Mesendoderm (in vitro differentiated cells): ENCODE results near the gene KRTAP5-10.

Experiments
- DNase-seq: peaks from one replicate; pipeline ENCODE4 v3.0.0; 2013
- H2AK5ac ChIP-seq: 2 replicates; pipeline ENCODE4 v1.6.1; 2013; ENCODE audit warnings: low read length, inconsistent platforms
- H2BK120ac ChIP-seq: 2 replicates; pipeline ENCODE4 v1.6.1; 2013; ENCODE audit warnings: low read depth, mild to moderate bottlenecking, low read length, moderate library complexity, mixed read lengths
- H2BK15ac ChIP-seq: replicated peaks from 2 replicates; pipeline ENCODE4 v1.6.1; 2013; ENCODE audit warnings: low read depth, mild to moderate bottlenecking, moderate library complexity
- H2BK5ac ChIP-seq: 2 replicates; pipeline ENCODE4 v1.6.1; 2013; ENCODE audit warnings: low read length, inconsistent platforms
- H3K18ac ChIP-seq: 2 replicates; pipeline ENCODE4 v1.6.1; 2013; ENCODE audit warnings: mild to moderate bottlenecking, low read length, mixed read lengths
- H3K23ac ChIP-seq: one replicate; pipeline ENCODE4 v1.6.1; 2013; ENCODE audit warnings: low read length
- H3K27ac ChIP-seq: 2 replicates; pipeline ENCODE4 v1.5.1; 2013; ENCODE audit warnings: low read depth, mild to moderate bottlenecking, inconsistent platforms, low read length, moderate library complexity
- H3K27me3 ChIP-seq: 2 replicates; pipeline ENCODE4 v1.6.1; 2013; ENCODE audit warnings: low read length, control low read depth, mild to moderate bottlenecking, inconsistent platforms; ENCODE audit not compliant: insufficient read depth, poor library complexity
- H3K36me3 ChIP-seq: 2 replicates; pipeline ENCODE4 v1.6.1; 2013; ENCODE audit warnings: low read length, inconsistent platforms; ENCODE audit not compliant: control insufficient read depth, insufficient read depth
- H3K4ac ChIP-seq: one replicate; pipeline ENCODE4 v1.6.1; 2013; ENCODE audit warnings: low read depth, mild to moderate bottlenecking, low read length, moderate library complexity
- H3K4me1 ChIP-seq: 2 replicates; pipeline ENCODE4 v1.6.1; 2013; ENCODE audit warnings: low read depth, low read length, inconsistent platforms; ENCODE audit not compliant: control insufficient read depth
- H3K4me2 ChIP-seq: 2 replicates; pipeline ENCODE4 v1.6.1; 2013; ENCODE audit warnings: low read length
- H3K4me3 ChIP-seq: 2 replicates; pipeline ENCODE4 v1.5.1; 2013; ENCODE audit warnings: mild to moderate bottlenecking, low read length
- H3K56ac ChIP-seq: one replicate; pipeline ENCODE4 v1.6.1; 2013; ENCODE audit warnings: low read length
- H3K79me1 ChIP-seq: 2 replicates; pipeline ENCODE4 v1.6.1; 2013; ENCODE audit warnings: low read length, inconsistent platforms
- H3K79me2 ChIP-seq: 2 replicates; pipeline ENCODE4 v1.6.1; 2013; ENCODE audit warnings: mild to moderate bottlenecking, low read length; ENCODE audit not compliant: control insufficient read depth, insufficient read depth
- H3K9ac ChIP-seq: 2 replicates; pipeline ENCODE4 v1.6.1; 2013; ENCODE audit warnings: low read length, inconsistent platforms
- H4K5ac ChIP-seq: one replicate; pipeline ENCODE4 v1.6.1; 2013; ENCODE audit warnings: low read length
- H4K8ac ChIP-seq: one replicate; pipeline ENCODE4 v1.6.1; 2013; ENCODE audit warnings: low read depth, mild to moderate bottlenecking, control low read depth, low read length, moderate library complexity
- WGBS: extraction: QIAGEN DNeasy Blood & Tissue Kit; methylation state at CpG from one replicate; pipeline ENCODE4 v1.1.7; 2013; ENCODE audit warnings: low lambda C conversion rate, missing lambda C conversion rate; ENCODE audit not compliant: insufficient coverage; ENCODE audit errors: extremely low coverage; 5-methylcytosine and 5-hydroxymethylcytosine counted together

KRTAP5-10 gene

GRCh38 chr11:71545405-71545966 is 19.9 kb upstream of the KRTAP5-10 start:
- Histone ChIP-seq H3K56ac (no peak overlapping the region), H2BK120ac (no peak overlapping the region), H3K27me3 (no peaks in the 10 kb centered on the region), H3K4ac (no peak overlapping the region), H2BK5ac (no peak overlapping the region), H3K23ac (no peak overlapping the region), H3K4me3 (no peak overlapping the region), H2BK15ac (no peak overlapping the region), H2AK5ac (no peak overlapping the region), H3K9ac (no peak overlapping the region), H4K8ac (no peak overlapping the region), H3K79me1 (no peaks in the 10 kb centered on the region), H3K27ac (no peak overlapping the region), H3K79me2 (no peaks in the 10 kb centered on the region), H3K36me3 (no peaks in the 10 kb centered on the region), H3K4me2 (no peak overlapping the region), H3K4me1 (peaks cover 1% of the 10 kb centered on the region), H3K18ac (no peak overlapping the region), H4K5ac (no peak overlapping the region)
- DNase-seq, result no peak
- WGBS, result no CpG with 5 or more reads among the region's 12 CpGs

DNA sequence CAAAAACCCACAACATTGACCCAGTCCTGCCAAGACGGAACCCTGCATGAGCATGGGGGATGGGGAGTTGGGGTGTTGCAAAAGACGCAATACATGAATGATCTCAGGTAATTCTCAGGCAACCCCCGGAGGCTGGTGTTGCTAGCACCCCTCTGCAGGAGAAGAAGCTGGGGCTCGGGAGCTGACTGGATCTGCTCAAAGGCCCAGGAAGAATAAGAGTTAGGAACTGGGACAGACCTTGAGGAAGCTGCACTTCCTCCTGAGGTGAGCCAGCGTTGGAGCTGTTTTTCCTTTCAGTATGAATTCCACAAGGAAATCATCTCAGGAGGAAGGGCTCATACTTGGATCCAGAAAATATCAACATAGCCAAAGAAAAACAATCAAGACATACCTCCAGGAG is 17.2 kb upstream of the KRTAP5-10 start, which contains the start of gene KRTAP5-9:
Gene KRTAP5-9 (plus strand): TSS at position 301 of the 400 bp plus-strand sequence. CDS start 238 bp downstream, outside the sequence.
- Histone ChIP-seq H2BK5ac (no peak within 1 kb of the TSS), H3K56ac (no peak within 1 kb of the TSS), H3K27me3 (no peaks in the 10 kb centered on the region), H3K4me2 (no peak within 1 kb of the TSS), H3K4ac (no peak within 1 kb of the TSS), H3K4me1 (peaks cover 1% of the 10 kb centered on the region), H3K79me2 (no peaks in the 10 kb centered on the region), H4K8ac (no peak within 1 kb of the TSS), H2BK120ac (no peak within 1 kb of the TSS), H2BK15ac (no peak within 1 kb of the TSS), H4K5ac (no peak within 1 kb of the TSS), H3K18ac (no peak within 1 kb of the TSS), H3K23ac (no peak within 1 kb of the TSS), H3K79me1 (no peaks in the 10 kb centered on the region), H3K9ac (no peak within 1 kb of the TSS), H3K27ac (no peak within 1 kb of the TSS), H3K36me3 (no peaks in the 10 kb centered on the region), H3K4me3 (no peak within 1 kb of the TSS), H2AK5ac (no peak within 1 kb of the TSS)
- WGBS, result no CpG with 5 or more reads among the region's 5 CpGs
- DNase-seq, result no peak

GRCh38 chr11:71548716-71549151 is 16.6 kb upstream of the KRTAP5-10 start:
- H3K4me2 ChIP-seq, result no peak overlapping the region
- H3K36me3 ChIP-seq, result no peaks in the 10 kb centered on the region
- no peak overlapping the region for H4K5ac ChIP-seq
- no peak overlapping the region for H3K56ac ChIP-seq
- DNase-seq, result no peak
- no peak overlapping the region for H2AK5ac ChIP-seq
- peaks cover 1% of the 10 kb centered on the region for H3K4me1 ChIP-seq
- H3K27me3 ChIP-seq, result no peaks in the 10 kb centered on the region
- H3K79me2 ChIP-seq, result no peaks in the 10 kb centered on the region
- H3K23ac ChIP-seq, result no peak overlapping the region
- H2BK5ac ChIP-seq, result no peak overlapping the region
- H2BK120ac ChIP-seq, result no peak overlapping the region
- H4K8ac ChIP-seq, result no peak overlapping the region
- no peak overlapping the region for H3K4me3 ChIP-seq
- WGBS, result no CpG with 5 or more reads among the region's 5 CpGs
- no peak overlapping the region for H3K18ac ChIP-seq
- no peak overlapping the region for H3K4ac ChIP-seq
- H3K79me1 ChIP-seq, result no peaks in the 10 kb centered on the region
- no peak overlapping the region for H3K27ac ChIP-seq
- no peak overlapping the region for H3K9ac ChIP-seq
- no peak overlapping the region for H2BK15ac ChIP-seq

GRCh38 chr11:71551711-71552110 is 13.7 kb upstream of the KRTAP5-10 start:
- no peaks in the 10 kb centered on the region for H3K79me1 ChIP-seq
- no peak overlapping the region for H3K4ac ChIP-seq
- no peak overlapping the region for H3K9ac ChIP-seq
- no peak overlapping the region for H3K4me3 ChIP-seq
- H3K4me1 ChIP-seq, result no peaks in the 10 kb centered on the region
- no peaks in the 10 kb centered on the region for H3K27me3 ChIP-seq
- no peak overlapping the region for H3K23ac ChIP-seq
- H4K8ac ChIP-seq, result no peak overlapping the region
- no peak overlapping the region for H2BK5ac ChIP-seq
- H3K36me3 ChIP-seq, result no peaks in the 10 kb centered on the region
- no peak overlapping the region for H3K27ac ChIP-seq
- H3K79me2 ChIP-seq, result no peaks in the 10 kb centered on the region
- no peak for DNase-seq
- H3K4me2 ChIP-seq, result no peak overlapping the region
- no peak overlapping the region for H4K5ac ChIP-seq
- no peak overlapping the region for H2BK120ac ChIP-seq
- WGBS, result no CpG with 5 or more reads among the region's 1 CpG
- H3K56ac ChIP-seq, result no peak overlapping the region
- no peak overlapping the region for H3K18ac ChIP-seq
- H2AK5ac ChIP-seq, result no peak overlapping the region
- no peak overlapping the region for H2BK15ac ChIP-seq

DNA sequence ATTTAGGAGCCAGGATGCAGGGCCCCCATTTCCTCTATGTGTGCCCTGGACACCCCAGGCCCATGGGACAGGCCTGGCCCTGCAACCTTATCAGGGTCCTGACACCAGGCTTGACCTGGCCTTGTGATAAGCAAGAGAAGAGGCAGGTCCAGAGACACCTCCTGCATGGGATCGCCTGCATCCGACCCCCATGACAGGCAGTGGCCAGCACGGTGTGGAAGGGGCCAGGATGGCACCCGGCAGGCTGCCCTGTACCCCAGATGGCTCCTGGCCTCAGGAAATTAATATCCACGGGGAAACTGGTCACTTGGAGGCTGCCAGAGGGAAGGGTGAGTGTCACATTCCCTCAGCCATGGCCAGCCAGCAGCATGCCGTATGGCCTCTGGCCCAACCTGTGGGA is 10.4 kb upstream of the KRTAP5-10 start:
- Histone ChIP-seq H3K18ac (no peak overlapping the region), H2BK5ac (no peak overlapping the region), H4K5ac (no peak overlapping the region), H4K8ac (no peak overlapping the region), H3K56ac (no peak overlapping the region), H3K36me3 (no peaks in the 10 kb centered on the region), H3K4ac (no peak overlapping the region), H3K4me2 (no peak overlapping the region), H3K79me1 (no peaks in the 10 kb centered on the region), H3K27ac (no peak overlapping the region), H3K9ac (no peak overlapping the region), H2BK15ac (no peak overlapping the region), H2AK5ac (no peak overlapping the region), H3K79me2 (no peaks in the 10 kb centered on the region), H2BK120ac (no peak overlapping the region), H3K27me3 (no peaks in the 10 kb centered on the region), H3K4me1 (no peaks in the 10 kb centered on the region), H3K4me3 (no peak overlapping the region), H3K23ac (no peak overlapping the region)
- no peak for DNase-seq
- WGBS, result no CpG with 5 or more reads among the region's 6 CpGs

DNA sequence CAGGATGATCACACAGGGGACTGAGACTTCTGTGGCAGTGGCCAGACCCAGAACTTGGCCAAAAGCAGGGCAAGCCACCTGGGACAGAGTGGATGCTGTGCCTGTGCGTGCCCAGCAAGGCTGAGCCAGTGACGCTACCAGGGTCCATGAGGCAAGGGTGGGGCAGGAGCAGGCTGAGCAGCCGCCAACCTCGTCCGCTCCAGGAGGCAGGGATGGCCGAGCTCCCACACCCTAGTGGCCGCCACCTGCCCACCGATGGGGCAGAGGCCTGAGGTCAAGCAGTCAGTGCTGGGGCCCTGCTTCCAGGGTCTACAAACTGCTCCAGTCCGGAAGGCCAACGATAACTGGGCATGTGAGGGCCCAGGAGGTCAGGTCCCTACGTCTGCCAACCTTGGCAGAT is 9.9 kb upstream of the KRTAP5-10 start:
- no peak for DNase-seq
- no peak overlapping the region for H4K5ac ChIP-seq
- H3K36me3 ChIP-seq, result no peaks in the 10 kb centered on the region
- H3K4me1 ChIP-seq, result no peaks in the 10 kb centered on the region
- H3K79me1 ChIP-seq, result no peaks in the 10 kb centered on the region
- H2BK15ac ChIP-seq, result no peak overlapping the region
- no peak overlapping the region for H3K4ac ChIP-seq
- H3K4me3 ChIP-seq, result no peak overlapping the region
- no peak overlapping the region for H2BK120ac ChIP-seq
- H2BK5ac ChIP-seq, result no peak overlapping the region
- no peaks in the 10 kb centered on the region for H3K27me3 ChIP-seq
- H2AK5ac ChIP-seq, result no peak overlapping the region
- WGBS, result no CpG with 5 or more reads among the region's 11 CpGs
- H3K27ac ChIP-seq, result no peak overlapping the region
- no peaks in the 10 kb centered on the region for H3K79me2 ChIP-seq
- H4K8ac ChIP-seq, result no peak overlapping the region
- no peak overlapping the region for H3K56ac ChIP-seq
- no peak overlapping the region for H3K18ac ChIP-seq
- no peak overlapping the region for H3K23ac ChIP-seq
- H3K4me2 ChIP-seq, result no peak overlapping the region
- H3K9ac ChIP-seq, result no peak overlapping the region
